ENCODE data around the gene SOCS3.

- TF ChIP-seq POLR2A (IDR thresholded peaks at IDR 0.05), result no peak
- TF ChIP-seq CTCF (IDR thresholded peaks at IDR 0.05), result no peak
These were observed 45.9 kb downstream of the SOCS3 start for GRCh38 chr17:78313735-78314648.

Measured in testis (tissue), 2 donors.